ENCODE results near the gene CCDC192. TPM values are rescaled to one million over a fixed set of nuclear protein-coding genes. Genes with fewer than 3 reads are reported as not detected.

The CCDC192 gene
- total RNA-seq, 3 donors from 2014 or later (not counting 1 experiment from before 2014, with no cell fraction given), result not detected

DNA sequence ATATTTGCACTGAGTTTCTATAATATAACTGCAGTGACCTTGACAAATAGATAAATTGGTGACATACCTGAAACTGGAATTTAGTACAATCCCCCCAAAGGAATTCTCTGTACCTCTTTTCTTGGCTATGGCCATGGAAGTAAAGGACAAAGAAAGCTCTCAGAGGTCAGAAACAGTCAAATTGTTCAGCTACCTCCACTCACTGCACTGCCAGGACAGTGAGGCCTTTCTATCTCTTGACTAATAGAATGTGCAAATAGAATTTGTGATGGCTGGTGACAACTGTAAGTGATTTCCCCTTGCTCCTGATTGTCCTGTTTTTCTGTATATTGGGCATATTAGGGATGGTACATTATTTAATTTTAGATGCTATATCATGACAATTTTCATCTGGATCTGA is 67.1 kb downstream of the CCDC192 start:
- DNase-seq, result no peak
- Mint-ChIP-seq H3K4me1 (no peaks in the 10 kb centered on the region), H3K9me3 (no peaks in the 10 kb centered on the region), H3K36me3 (no peaks in the 10 kb centered on the region), H3K4me3 (no peak overlapping the region), H3K27me3 (ENCODE audit: low read depth in 2 of 2) (peaks cover 6 to 7% of the 10 kb centered on the region in 2 donors), H3K27ac (no peak overlapping the region)
- Histone ChIP-seq H3K4me3 (ENCODE audit: low read length) (no peak overlapping the region), H3K9me3 (ENCODE audit: control insufficient read depth, insufficient read depth, low read length) (no peaks in the 10 kb centered on the region), H3K27ac (ENCODE audit: low read length) (no peak overlapping the region), H3K27me3 (ENCODE audit: control insufficient read depth, insufficient read depth, low read length) (no peaks in the 10 kb centered on the region), H3K4me1 (ENCODE audit: control insufficient read depth, insufficient read depth, low read length) (no peaks in the 10 kb centered on the region), H3K36me3 (ENCODE audit: control insufficient read depth, insufficient read depth, low read length) (no peaks in the 10 kb centered on the region)
- TF ChIP-seq, protein P1, sequence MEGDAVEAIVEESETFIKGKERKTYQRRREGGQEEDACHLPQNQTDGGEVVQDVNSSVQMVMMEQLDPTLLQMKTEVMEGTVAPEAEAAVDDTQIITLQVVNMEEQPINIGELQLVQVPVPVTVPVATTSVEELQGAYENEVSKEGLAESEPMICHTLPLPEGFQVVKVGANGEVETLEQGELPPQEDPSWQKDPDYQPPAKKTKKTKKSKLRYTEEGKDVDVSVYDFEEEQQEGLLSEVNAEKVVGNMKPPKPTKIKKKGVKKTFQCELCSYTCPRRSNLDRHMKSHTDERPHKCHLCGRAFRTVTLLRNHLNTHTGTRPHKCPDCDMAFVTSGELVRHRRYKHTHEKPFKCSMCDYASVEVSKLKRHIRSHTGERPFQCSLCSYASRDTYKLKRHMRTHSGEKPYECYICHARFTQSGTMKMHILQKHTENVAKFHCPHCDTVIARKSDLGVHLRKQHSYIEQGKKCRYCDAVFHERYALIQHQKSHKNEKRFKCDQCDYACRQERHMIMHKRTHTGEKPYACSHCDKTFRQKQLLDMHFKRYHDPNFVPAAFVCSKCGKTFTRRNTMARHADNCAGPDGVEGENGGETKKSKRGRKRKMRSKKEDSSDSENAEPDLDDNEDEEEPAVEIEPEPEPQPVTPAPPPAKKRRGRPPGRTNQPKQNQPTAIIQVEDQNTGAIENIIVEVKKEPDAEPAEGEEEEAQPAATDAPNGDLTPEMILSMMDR (IDR thresholded peaks at IDR 0.05), result no peak
- intact Hi-C loops (cut with micrococcal nuclease), result no loop called here
- ATAC-seq, result no peak

DNA sequence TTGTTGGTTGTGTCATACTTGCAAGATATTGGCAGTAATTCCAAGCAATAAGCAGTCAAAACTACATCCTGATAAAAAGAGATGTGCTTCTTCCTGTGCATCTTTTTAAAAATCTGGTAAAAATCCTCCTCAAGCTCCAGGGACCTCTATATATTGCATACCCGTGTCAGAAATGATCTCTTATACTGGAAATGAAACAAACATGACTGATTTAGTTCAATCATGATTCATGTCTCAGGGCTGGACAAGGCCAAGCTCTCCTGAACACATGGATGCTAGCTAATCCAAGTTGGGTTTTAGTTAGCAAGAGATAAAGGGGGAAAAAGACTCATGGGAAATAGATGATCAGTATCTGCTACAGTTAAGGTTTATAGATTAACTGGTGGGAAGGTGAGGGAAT is 69.3 kb downstream of the CCDC192 start:
- Histone ChIP-seq H3K4me3 (ENCODE audit: low read length) (no peak overlapping the region), H3K9me3 (ENCODE audit: control insufficient read depth, insufficient read depth, low read length) (no peaks in the 10 kb centered on the region), H3K4me1 (ENCODE audit: control insufficient read depth, insufficient read depth, low read length) (no peaks in the 10 kb centered on the region), H3K36me3 (ENCODE audit: control insufficient read depth, insufficient read depth, low read length) (no peaks in the 10 kb centered on the region), H3K27me3 (ENCODE audit: control insufficient read depth, insufficient read depth, low read length) (no peaks in the 10 kb centered on the region), H3K27ac (ENCODE audit: low read length) (no peak overlapping the region)
- WGBS (ENCODE audit: insufficient coverage), result 73% methylated on average over 1 of the region's 1 CpG
- DNase-seq (no peak), ATAC-seq (no peak)
- no peaks in the 10 kb centered on the region for H3K36me3 Mint-ChIP-seq
- H3K27ac Mint-ChIP-seq, result no peak overlapping the region
- peaks cover 7 to 8% of the 10 kb centered on the region in 2 donors for H3K27me3 Mint-ChIP-seq (ENCODE audit: low read depth in 2 of 2)
- TF ChIP-seq, protein P1 (IDR thresholded peaks at IDR 0.05), result no peak
- no peaks in the 10 kb centered on the region for H3K9me3 Mint-ChIP-seq
- H3K4me1 Mint-ChIP-seq, result no peaks in the 10 kb centered on the region
- H3K4me3 Mint-ChIP-seq, result no peak overlapping the region
- intact Hi-C loops (cut with micrococcal nuclease), result no loop called here

DNA sequence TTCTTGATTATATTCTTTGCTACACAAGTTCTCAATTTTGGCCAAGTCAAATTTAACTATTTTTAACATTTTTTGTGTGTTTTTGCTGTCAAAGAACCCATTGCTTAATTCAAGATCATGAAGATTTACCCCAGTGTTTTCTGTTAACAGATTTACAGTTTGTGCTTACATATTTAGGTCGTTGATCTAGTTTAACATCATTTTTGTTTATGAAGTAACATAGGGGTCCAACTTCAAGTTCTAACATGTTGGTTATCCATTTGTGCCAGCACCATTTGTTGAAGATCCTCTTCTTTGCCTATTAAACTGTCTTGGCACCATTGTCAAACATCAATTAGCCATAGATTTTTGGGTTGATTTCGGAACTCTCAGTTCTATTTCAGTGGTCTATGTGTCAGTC is 71.0 kb downstream of the CCDC192 start:
- WGBS (ENCODE audit: insufficient coverage), result 100% methylated on average over 1 of the region's 2 CpGs

DNA sequence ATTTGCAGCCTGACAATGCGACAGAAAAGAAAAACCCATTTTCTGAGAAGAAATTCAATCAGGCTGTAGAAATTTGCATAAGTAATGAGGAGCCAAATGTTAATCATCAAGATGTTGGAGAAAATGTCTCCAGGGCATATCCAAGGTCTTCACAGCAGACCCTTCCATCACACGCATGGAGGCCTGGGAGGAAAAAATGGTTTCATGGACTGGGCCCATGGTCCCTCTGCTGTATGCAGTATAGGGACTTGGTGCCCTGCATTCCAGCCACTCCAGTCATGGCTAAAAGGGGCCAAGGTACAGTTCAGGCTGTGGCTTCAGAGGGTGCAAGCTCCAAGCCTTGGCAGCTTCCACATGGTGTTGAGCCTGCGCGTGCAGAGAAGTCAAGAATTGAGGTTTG is 73.3 kb downstream of the CCDC192 start:
- DNase-seq (no peak), ATAC-seq (no peak)
- no peaks in the 10 kb centered on the region for H3K9me3 ChIP-seq (ENCODE audit: control insufficient read depth, insufficient read depth, low read length)
- H3K4me3 ChIP-seq (ENCODE audit: low read length), result no peak overlapping the region
- 96% methylated on average over 4 of the region's 4 CpGs for WGBS (ENCODE audit: insufficient coverage)
- no peak overlapping the region for H3K27ac ChIP-seq (ENCODE audit: low read length)
- Mint-ChIP-seq H3K4me1 (no peaks in the 10 kb centered on the region), H3K9me3 (peaks cover 0 to 2% of the 10 kb centered on the region in 2 donors), H3K27ac (no peak overlapping the region), H3K27me3 (ENCODE audit: low read depth in 2 of 2) (peaks cover 0 to 4% of the 10 kb centered on the region in 2 donors), H3K36me3 (no peaks in the 10 kb centered on the region), H3K4me3 (no peak overlapping the region)
- TF ChIP-seq, protein P1 (IDR thresholded peaks at IDR 0.05), result no peak
- no peaks in the 10 kb centered on the region for H3K36me3 ChIP-seq (ENCODE audit: control insufficient read depth, insufficient read depth, low read length)
- intact Hi-C loops (cut with micrococcal nuclease), result no loop called here
- no peaks in the 10 kb centered on the region for H3K27me3 ChIP-seq (ENCODE audit: control insufficient read depth, insufficient read depth, low read length)
- H3K4me1 ChIP-seq (ENCODE audit: control insufficient read depth, insufficient read depth, low read length), result no peaks in the 10 kb centered on the region

More for the DNA sequence above, 71.0 kb downstream of the CCDC192 start:
- Histone ChIP-seq H3K36me3 (ENCODE audit: control insufficient read depth, insufficient read depth, low read length) (no peaks in the 10 kb centered on the region), H3K27me3 (ENCODE audit: control insufficient read depth, insufficient read depth, low read length) (no peaks in the 10 kb centered on the region), H3K27ac (ENCODE audit: low read length) (no peak overlapping the region), H3K4me1 (ENCODE audit: control insufficient read depth, insufficient read depth, low read length) (no peaks in the 10 kb centered on the region), H3K4me3 (ENCODE audit: low read length) (no peak overlapping the region), H3K9me3 (ENCODE audit: control insufficient read depth, insufficient read depth, low read length) (no peaks in the 10 kb centered on the region)
- H3K27me3 Mint-ChIP-seq (ENCODE audit: low read depth in 2 of 2), result peaks cover 7 to 8% of the 10 kb centered on the region in 2 donors
- H3K27ac Mint-ChIP-seq, result no peak overlapping the region
- DNase-seq, result no peak
- no peaks in the 10 kb centered on the region for H3K4me1 Mint-ChIP-seq
- H3K4me3 Mint-ChIP-seq, result no peak overlapping the region
- peaks cover 0 to 2% of the 10 kb centered on the region in 2 donors for H3K9me3 Mint-ChIP-seq
- TF ChIP-seq, protein P1 (IDR thresholded peaks at IDR 0.05), result no peak
- H3K36me3 Mint-ChIP-seq, result no peaks in the 10 kb centered on the region
- no peak for ATAC-seq
- intact Hi-C loops (cut with micrococcal nuclease), result no loop called here

Data from natural killer cell (primary cell).